HEK293T (cell line): ENCODE data around the gene ZMPSTE24.

ENCODE experiments used
- HDGF ChIP-seq: fragments of 450-650 bp; IDR thresholded peaks from 2 replicates; pipeline ENCODE4 v1.6.1; 2017; ENCODE audit warnings: antibody characterized with exemption, borderline replicate concordance
- SP1 ChIP-seq: fragments of 450-650 bp; IDR thresholded peaks from 2 replicates; pipeline ENCODE4 v1.6.1; 2017
- SUZ12 ChIP-seq: fragments of 450-650 bp; IDR thresholded peaks from 2 replicates; pipeline ENCODE4 v1.6.1; 2016; ENCODE audit warnings: mild to moderate bottlenecking
- ZNF384 ChIP-seq: fragments of 450-650 bp; IDR thresholded peaks from 2 replicates; pipeline ENCODE4 v1.6.1; 2016

DNA sequence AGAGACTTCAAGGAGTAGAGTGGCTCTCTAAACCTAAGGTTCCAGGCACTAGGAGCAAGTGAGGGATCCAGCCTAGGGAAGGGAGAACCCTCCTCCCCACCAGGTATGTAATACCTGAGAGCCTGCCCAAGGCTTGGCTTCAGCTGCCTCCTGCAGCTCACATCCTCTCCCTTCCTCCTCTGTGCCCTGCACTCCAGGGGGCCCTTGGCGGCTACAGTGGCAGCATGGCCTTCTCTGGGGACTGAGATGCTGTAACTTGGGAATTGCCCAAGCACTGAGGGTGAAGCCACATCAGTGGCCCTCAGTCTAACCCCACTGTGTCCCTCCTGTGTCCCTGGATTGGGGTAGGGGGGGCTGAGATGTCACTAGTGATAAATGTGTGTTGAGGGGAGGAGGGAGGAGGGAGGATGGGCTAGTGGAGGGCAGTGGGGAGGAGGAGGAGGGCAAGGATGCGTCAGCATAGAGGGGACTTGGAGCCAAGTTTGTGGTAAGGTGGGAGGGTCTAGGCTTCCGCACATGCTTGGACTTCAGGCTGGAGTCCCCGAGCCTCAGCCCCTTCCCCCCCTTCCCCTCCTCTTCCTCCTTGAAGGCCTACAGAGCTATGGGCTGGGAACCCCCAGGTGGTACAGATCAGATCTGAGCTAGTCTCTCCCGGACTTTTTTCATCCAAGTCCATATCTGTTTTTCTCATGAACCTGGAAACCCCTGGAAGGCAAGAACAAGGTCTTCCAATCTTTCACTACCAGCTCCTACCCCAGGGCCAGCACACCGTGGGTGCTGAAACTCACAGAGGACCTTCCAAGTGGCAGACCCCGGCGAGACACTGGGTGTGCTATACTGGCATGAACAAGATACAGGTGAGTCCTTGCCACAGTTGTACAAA lies 41.6 kb downstream of the ZMPSTE24 start:
- TF ChIP-seq ZNF384: no peak
- no peak for TF ChIP-seq HDGF
- no peak for TF ChIP-seq SUZ12
- TF ChIP-seq SP1: no peak
